ENCODE data around the gene SLAMF1.

GRCh38 chr1:160674415-160674814 lies 27.6 kb upstream of the SLAMF1 start:
- TF ChIP-seq EZH2 (IDR thresholded peaks at IDR 0.05) (no peak), CTCF (IDR thresholded peaks at IDR 0.05) (no peak)
